Ascending aorta (tissue), 2 donors: ENCODE results near the gene GPSM1. TPM values are rescaled to one million over a fixed set of nuclear protein-coding genes. Genes with fewer than 3 reads are reported as not detected.

Experiments used
- DNase-seq, 2 donors: peaks; one replicate each; pipeline ENCODE4 v3.0.0-alpha.2; 2019; ENCODE audit warnings: low spot score in 2 of 2
- H3K27ac ChIP-seq, 2 donors: fragments of 200-600 bp; sonication (generic); one replicate each; pipeline ENCODE4 v1.5.1; 2016 to 2017; ENCODE audit warnings: mild to moderate bottlenecking in 1 of 2
- H3K27me3 ChIP-seq: fragments of 200-600 bp; sonication (generic); one replicate; pipeline ENCODE4 v1.5.1; 2017
- H3K36me3 ChIP-seq, 2 donors: fragments of 200-600 bp; sonication (generic); one replicate each; pipeline ENCODE4 v1.5.1; 2016
- H3K4me1 ChIP-seq, 2 donors: fragments of 200-600 bp; sonication (generic); one replicate each; pipeline ENCODE4 v1.5.1; 2016 to 2017; ENCODE audit warnings: mild to moderate bottlenecking in 1 of 2
- H3K4me3 ChIP-seq, 2 donors: fragments of 200-600 bp; sonication (generic); one replicate each; pipeline ENCODE4 v1.5.1; 2016 to 2017; ENCODE audit warnings: mild to moderate bottlenecking in 1 of 2
- H3K9me3 ChIP-seq, 2 donors: fragments of 200-600 bp; sonication (generic); one replicate each; pipeline ENCODE4 v1.5.1; 2016
- intact Hi-C: fragments of 100-400 bp; cut with DNase I; formaldehyde crosslinking; loops from one replicate; pipeline ENCODE4 v1.15.1; 2023
- total RNA-seq: library from RNA; depleted of rRNA; stranded (reverse); fragments of >200 nt; gene quantifications from one replicate; pipeline ENCODE4 v1.1.0, GENCODE V29; 2016
- TF ChIP-seq, protein P1 (sequence below), 3 experiments: fragments of 200-600 bp in 2 of 3; fragments of 450-650 bp in 1 of 3; sonication (generic) in 2 of 3; IDR thresholded peaks; one replicate each; pipeline ENCODE4 v1.5.1; 2016 to 2019; ENCODE audit warnings: antibody characterized with exemption in 3 of 3, mild to moderate bottlenecking in 1 of 3, moderate library complexity in 1 of 3

GPSM1 gene
- total RNA-seq, 1 donor from 2014 or later: 85.1 TPM

DNA sequence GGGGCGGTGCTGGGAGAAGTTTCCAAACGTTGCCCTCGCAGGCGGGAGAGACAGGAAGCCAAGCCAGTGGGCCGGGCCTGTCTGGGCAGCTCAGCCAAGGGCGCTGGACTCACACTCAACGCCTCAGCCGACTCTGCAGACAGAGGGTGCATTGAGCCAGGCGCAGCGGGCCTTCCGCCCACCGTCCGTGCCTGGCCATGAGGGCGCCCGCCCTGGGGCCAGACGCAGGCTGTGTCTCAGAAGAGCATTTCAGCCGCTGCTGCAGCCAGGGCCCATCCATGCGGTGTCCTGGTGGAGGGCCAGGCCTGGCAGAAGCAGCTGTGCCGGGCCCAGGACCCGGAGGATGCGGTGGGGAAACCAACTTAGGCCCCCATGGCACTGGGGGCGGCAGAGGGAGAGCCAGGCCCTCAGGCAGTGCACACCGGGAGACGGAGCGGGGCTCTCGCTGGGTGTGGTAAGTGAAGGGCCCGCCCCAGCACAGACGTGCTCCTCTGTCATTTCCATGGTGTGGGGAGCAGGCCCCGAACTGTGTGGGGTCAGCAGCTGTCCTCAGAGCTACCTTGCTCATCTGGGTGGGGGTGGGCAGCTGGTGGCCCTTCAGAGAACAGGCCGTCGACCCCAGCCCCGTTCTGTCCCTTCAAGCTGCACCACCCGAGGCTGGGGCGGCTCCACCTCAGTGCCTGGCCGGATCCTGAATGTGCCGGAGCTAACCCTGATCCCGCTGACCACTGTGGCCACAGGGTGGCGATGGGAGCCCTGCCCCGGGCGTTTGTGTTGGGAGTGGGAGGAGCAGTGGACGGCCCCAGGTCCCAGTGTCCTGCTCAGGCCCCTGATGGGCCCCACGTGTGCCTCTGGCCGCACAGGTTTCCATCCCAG is 18.2 kb downstream of the GPSM1 start:
- peak overlapping the region; percentile 76 to 79 for H3K27ac ChIP-seq
- H3K4me1 ChIP-seq: peaks cover 15 to 26% of the 10 kb centered on the region in 2 donors
- H3K27me3 ChIP-seq: no peaks in the 10 kb centered on the region
- H3K4me3 ChIP-seq: peak overlapping the region; percentile 42 to 55
- TF ChIP-seq, protein P1, sequence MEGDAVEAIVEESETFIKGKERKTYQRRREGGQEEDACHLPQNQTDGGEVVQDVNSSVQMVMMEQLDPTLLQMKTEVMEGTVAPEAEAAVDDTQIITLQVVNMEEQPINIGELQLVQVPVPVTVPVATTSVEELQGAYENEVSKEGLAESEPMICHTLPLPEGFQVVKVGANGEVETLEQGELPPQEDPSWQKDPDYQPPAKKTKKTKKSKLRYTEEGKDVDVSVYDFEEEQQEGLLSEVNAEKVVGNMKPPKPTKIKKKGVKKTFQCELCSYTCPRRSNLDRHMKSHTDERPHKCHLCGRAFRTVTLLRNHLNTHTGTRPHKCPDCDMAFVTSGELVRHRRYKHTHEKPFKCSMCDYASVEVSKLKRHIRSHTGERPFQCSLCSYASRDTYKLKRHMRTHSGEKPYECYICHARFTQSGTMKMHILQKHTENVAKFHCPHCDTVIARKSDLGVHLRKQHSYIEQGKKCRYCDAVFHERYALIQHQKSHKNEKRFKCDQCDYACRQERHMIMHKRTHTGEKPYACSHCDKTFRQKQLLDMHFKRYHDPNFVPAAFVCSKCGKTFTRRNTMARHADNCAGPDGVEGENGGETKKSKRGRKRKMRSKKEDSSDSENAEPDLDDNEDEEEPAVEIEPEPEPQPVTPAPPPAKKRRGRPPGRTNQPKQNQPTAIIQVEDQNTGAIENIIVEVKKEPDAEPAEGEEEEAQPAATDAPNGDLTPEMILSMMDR (IDR thresholded peaks at IDR 0.05): peak; percentile 52 to 64 (median 63)
- peaks cover 4 to 15% of the 10 kb centered on the region in 2 donors for H3K36me3 ChIP-seq
- no peaks in the 10 kb centered on the region for H3K9me3 ChIP-seq
- intact Hi-C loops: loop anchor here (1.0 kb wide), 1 partner anchor 18 kb away; the partner anchor contains the start of gene DNLZ
- DNase-seq: peak; percentile 30 to 86

DNA sequence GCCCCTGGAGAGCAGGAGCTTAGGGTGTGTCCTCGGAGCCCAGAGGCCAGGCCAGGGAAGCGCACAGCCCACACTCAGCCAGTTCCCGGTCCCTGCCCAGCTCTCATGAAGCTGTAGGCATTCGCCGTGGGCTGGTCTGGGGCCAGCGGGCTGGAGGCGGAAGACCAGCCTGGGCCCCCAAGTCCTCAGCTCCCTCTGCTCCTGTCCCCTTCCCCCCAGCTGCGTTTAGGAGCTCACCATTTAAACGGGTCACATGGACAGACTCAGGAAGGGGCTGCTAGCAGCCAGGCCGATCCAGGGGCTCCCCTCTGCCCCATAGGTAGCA is 18.8 kb downstream of the GPSM1 start:
- Histone ChIP-seq H3K27me3 (no peaks in the 10 kb centered on the region), H3K36me3 (peaks cover 4 to 12% of the 10 kb centered on the region in 2 donors), H3K4me3 (peak overlapping the region; percentile 42 to 55), H3K4me1 (peaks cover 15 to 26% of the 10 kb centered on the region in 2 donors), H3K27ac (peak overlapping the region; percentile 76 to 79), H3K9me3 (no peaks in the 10 kb centered on the region)
- intact Hi-C loops: no loop called here
- TF ChIP-seq, protein P1 (IDR thresholded peaks at IDR 0.05): no peak
- DNase-seq: no peak

DNA sequence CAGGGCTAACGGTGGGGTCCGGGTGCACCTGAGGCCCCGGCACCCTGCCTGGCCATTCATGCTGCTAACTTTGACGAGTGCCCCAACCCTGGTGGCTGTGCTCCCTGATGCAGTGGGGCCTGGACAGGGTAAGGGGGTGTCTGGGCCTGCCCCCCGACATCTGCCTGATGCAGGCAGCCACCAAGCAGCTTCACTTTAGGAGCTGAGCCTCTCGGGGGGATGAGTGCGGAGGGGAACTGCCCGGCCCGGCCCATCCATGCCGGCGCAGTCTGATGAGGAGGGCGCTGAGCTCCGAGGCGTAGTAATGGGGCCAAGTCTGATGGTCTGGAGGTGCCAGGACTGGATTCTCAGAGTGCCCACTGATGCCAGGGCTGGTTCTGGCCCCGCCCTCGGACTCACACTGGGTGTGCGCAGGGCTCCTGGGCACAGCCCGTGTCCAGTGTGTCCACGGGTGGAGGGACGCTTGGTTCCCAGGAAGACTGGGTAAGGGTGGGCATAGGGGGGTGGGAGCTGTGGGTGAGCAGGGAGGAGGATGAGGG is 19.7 kb downstream of the GPSM1 start:
- TF ChIP-seq, protein P1 (IDR thresholded peaks at IDR 0.05): no peak
- peak overlapping the region in 1 of 2 donors; percentile 7 for H3K27ac ChIP-seq
- H3K4me1 ChIP-seq: peaks cover 15 to 26% of the 10 kb centered on the region in 2 donors
- peaks cover 4 to 12% of the 10 kb centered on the region in 2 donors for H3K36me3 ChIP-seq
- no peaks in the 10 kb centered on the region for H3K9me3 ChIP-seq
- DNase-seq: no peak
- H3K27me3 ChIP-seq: no peaks in the 10 kb centered on the region
- peak overlapping the region in 1 of 2 donors; percentile 55 for H3K4me3 ChIP-seq
- intact Hi-C loops: no loop called here

DNA sequence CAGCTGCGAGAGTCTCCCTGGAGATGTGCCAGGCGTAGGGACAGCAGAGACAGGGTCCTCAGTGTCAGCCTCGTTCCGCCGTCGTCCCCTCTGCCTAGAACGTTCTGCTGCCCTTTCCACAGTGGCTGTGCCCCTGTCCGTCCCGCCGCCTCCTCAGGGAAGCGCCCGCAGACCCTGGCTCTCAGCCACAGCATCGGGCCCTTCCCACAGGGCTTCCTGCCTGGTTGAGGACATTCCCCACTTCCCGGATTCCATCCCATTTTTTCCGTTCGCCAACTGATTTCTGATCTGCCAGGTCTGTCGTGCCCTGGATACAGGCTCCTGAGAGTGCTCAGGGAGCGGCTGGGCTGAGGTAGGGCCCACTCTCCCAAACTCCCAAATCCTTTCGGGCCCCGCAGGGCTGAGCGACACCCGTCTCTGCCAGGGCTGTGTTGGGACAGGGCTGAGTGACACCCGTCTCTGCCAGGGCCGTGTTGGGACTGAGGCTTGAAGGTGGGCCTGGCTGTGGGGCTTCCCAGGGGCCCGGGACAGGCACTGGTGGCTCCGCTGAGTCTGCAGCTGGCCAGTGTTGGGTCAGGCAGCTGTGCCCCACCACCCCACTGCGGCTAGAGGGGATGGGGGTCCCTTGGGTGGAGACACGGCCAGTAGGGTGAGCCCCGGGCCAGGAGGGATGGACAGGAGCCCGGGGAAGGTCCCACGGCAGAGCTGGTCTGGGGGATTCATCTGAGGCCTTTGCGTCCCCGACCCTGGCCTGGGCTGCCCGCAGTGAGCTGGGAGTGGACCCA is 20.3 kb downstream of the GPSM1 start:
- H3K4me1 ChIP-seq: peaks cover 15 to 21% of the 10 kb centered on the region in 2 donors
- peaks cover 4 to 12% of the 10 kb centered on the region in 2 donors for H3K36me3 ChIP-seq
- peak overlapping the region in 1 of 2 donors; percentile 55 for H3K4me3 ChIP-seq
- H3K9me3 ChIP-seq: no peaks in the 10 kb centered on the region
- TF ChIP-seq, protein P1 (IDR thresholded peaks at IDR 0.05): no peak
- intact Hi-C loops: no loop called here
- no peaks in the 10 kb centered on the region for H3K27me3 ChIP-seq
- DNase-seq: no peak
- peak overlapping the region in 1 of 2 donors; percentile 7 for H3K27ac ChIP-seq

DNA sequence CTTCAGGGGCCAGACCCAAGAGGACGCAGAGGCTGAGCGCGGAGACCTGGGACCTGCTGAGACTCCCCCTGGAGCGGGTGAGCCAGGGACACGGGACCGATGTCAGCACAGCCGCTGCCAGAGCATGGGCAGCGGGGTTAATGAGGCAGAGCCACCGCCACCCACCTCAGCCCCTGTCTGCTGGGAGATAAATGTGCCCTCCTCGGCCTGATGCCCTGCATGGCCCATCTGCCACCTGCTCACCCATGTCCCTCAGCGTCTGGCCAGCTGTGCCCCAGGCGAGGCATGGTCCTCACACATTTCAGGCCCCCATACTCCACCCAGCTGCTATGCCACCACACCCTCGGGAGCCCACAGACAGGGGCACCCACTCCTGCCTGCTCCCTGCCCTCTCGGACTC is 21.4 kb downstream of the GPSM1 start:
- no peak overlapping the region for H3K27ac ChIP-seq
- DNase-seq: no peak
- H3K36me3 ChIP-seq: peaks cover 4 to 12% of the 10 kb centered on the region in 2 donors
- intact Hi-C loops: no loop called here
- peaks cover 12 to 21% of the 10 kb centered on the region in 2 donors for H3K4me1 ChIP-seq
- H3K27me3 ChIP-seq: no peaks in the 10 kb centered on the region
- TF ChIP-seq, protein P1 (IDR thresholded peaks at IDR 0.05): no peak
- H3K9me3 ChIP-seq: no peaks in the 10 kb centered on the region
- no peak overlapping the region for H3K4me3 ChIP-seq
